Fibroblast of the aortic adventitia (primary cell): ENCODE measurements around the gene CHMP4B. TPM values are rescaled to one million over a fixed set of nuclear protein-coding genes. Genes with fewer than 3 reads are reported as not detected.

Source experiments
- DNase-seq: peaks from one replicate; pipeline ENCODE4 v3.0.0-alpha.2; 2010; ENCODE audit warnings: low read depth
- H3K4me3 ChIP-seq: 2 replicates; pipeline ENCODE4 v1.5.1; 2011; ENCODE audit warnings: low read depth, mild to moderate bottlenecking, control low read depth, low read length, moderate library complexity
- total RNA-seq: library from RNA; depleted of rRNA; stranded (reverse); fragments of >200 nt; gene quantifications from 2 replicates; pipeline ENCODE4 v1.2.3, GENCODE V29; 2012; ENCODE audit warnings: low replicate concordance
- TF ChIP-seq, protein P1 (sequence below): IDR thresholded peaks from 2 replicates; pipeline ENCODE4 v1.5.1; 2011; ENCODE audit warnings: mild to moderate bottlenecking, low read length, control low read depth, inconsistent platforms; ENCODE audit not compliant: insufficient read depth

CHMP4B gene
- total RNA-seq, 1 donor, result 54.8 TPM

DNA sequence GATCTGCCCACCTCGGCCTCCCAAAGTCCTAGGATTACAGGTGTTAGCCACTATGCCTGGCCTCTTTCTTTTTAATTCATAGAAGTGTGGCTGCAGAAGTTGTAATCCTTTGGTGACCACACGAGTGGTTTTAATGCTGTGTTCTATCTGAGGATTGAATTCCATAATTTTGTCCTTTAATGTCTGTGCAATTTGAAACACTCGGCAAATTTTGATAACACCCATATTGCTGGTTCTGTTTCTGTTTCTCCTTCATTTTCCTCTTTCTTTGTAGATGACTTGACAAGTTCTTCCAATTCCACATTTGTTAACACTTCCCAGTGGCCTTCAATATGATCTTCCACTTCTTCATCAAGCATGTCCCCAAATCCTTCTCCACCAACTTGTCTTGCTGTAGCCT, 2.8 kb upstream of the CHMP4B start:
- DNase-seq, result no peak
- no peak overlapping the region for H3K4me3 ChIP-seq
- TF ChIP-seq, protein P1, sequence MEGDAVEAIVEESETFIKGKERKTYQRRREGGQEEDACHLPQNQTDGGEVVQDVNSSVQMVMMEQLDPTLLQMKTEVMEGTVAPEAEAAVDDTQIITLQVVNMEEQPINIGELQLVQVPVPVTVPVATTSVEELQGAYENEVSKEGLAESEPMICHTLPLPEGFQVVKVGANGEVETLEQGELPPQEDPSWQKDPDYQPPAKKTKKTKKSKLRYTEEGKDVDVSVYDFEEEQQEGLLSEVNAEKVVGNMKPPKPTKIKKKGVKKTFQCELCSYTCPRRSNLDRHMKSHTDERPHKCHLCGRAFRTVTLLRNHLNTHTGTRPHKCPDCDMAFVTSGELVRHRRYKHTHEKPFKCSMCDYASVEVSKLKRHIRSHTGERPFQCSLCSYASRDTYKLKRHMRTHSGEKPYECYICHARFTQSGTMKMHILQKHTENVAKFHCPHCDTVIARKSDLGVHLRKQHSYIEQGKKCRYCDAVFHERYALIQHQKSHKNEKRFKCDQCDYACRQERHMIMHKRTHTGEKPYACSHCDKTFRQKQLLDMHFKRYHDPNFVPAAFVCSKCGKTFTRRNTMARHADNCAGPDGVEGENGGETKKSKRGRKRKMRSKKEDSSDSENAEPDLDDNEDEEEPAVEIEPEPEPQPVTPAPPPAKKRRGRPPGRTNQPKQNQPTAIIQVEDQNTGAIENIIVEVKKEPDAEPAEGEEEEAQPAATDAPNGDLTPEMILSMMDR, result no peak

DNA sequence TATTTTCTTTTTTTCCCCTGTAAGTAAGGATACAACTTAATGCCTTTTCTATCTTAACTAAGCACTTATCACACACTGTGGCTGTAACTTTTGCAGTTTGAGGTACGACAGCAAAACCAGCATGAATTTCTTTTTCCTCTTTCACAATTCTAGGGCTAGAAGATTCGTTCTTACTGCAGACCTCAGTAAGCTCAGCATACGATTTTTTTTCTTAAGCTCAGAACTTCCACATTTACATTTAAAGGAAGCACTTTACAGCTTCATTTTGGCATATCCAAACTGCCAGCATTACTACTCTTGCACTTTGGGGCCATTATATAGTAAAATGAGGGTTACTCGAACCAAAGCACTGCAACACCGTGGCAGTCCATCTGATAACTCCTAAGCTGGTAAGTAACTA, 889 bp upstream of the CHMP4B start:
- H3K4me3 ChIP-seq, result no peak overlapping the region
- no peak for DNase-seq
- TF ChIP-seq, protein P1, result no peak

DNA sequence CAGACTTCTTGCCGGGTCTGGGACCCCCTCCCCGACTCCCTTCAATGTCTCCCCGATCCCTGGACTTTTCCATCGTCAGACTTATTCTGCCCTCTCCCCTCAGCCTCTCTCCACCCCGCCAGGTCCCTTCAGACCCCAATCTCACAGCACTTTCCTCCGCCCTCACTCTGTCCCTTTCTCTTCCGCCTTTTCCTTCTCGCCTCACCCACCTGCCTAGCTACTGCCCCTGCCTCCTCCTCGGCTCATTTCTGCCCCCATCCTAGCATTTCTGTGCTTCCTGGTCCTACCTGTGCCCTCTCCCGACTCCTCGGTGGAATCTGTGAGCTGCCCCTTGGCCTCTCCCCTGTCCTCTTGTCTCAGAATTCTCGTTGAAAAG, 616 bp downstream of the CHMP4B start:
- TF ChIP-seq, protein P1, result no peak
- peak overlapping the region; percentile 99 for H3K4me3 ChIP-seq
- no peak for DNase-seq

DNA sequence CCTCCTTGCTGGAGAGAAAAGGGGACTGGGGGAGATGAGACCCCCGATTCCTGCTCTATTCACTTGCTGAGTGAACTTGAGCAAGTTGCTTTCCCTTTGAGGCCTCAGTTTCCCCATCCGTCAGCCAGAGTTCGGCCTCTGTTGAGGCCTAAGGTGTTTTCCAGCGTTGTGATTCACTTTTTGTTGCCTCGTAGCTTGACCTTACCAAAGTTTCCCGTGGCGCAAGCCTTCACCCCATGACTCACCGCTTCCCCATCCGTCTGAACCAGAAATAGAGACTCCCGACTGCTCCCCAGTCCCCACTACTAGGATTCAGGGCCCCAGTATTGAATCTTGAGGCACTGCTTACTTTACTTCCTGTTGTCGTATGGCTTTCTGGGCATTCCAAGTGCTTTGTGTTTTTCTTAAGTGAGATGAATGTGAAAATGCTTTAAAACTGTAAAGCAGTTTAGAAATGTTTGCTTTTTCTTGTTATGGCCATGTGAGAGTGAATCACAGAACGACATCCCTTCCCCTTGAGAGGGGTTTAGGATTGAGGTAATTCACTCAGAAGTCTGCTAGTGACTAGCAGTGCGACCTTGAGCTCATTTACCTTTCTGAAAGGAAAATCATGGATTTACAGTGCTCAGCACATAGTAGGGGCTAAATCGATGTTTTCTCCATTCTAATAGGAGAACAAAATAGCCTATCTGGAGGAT, 1.2 kb downstream of the CHMP4B start:
- peak; percentile 81 for DNase-seq
- TF ChIP-seq, protein P1, result no peak
- peak overlapping the region; percentile 99 for H3K4me3 ChIP-seq

DNA sequence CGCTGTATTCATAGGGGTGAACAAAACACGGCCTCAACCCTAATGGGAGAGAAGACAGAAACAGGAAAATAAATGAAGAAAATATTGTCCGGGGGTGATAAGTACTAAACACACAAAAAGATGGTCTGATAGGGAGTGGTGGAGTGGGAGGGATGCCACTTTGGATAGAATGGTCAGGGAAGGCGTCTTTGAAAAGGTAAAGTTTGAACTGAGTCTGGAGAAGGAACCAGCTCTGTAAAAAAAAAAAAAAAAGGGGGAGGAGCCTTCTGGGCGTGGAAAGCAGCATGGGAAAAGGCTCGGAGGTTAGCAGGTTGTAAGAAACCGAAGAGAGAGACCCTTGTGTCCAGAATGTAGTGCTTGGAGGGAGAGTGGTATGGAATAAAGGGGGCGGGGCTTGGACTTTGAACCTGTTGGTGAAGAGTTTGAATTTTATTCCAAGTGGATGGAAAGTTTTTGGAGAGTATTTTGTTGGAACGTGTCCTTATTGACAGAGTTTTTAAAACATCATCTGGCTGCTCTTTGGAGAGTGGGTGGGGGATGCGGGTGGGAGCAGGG, 1.8 kb downstream of the CHMP4B start:
- peak overlapping the region; percentile 99 for H3K4me3 ChIP-seq
- TF ChIP-seq, protein P1, result no peak
- peak; percentile 27 for DNase-seq

DNA sequence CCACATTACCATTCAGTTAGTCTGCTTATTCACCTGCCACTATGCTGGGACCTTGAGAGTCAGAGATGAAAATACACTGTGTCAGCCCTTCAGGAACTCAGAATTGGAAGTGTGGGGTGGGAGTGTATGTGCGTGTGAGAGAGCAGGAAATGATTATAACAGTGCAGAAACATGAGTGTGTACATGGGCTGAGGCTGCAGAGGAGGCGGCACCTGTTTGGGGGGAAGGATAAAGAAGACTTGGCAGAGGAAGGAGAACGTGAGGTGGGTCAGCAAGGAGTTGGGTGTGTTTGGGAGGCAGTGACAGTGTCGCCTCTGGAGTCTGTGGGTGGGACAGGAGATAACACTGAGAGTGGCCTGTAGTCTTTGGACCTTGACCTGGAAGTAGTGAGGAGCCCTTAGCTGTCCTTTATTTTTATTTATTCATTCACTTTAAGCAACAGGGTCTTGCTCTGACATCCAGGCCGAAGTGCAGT, 3.1 kb downstream of the CHMP4B start:
- DNase-seq, result no peak
- no peak overlapping the region for H3K4me3 ChIP-seq
- TF ChIP-seq, protein P1, result no peak
